Tibial artery (tissue), 4 donors: ENCODE data around the gene CDC42EP2.
A peak's percentile ranks its signal among the peaks of the same experiment; 100 is the strongest.

Experiments
- DNase-seq, 2 donors: peaks; one replicate each; pipeline ENCODE4 v3.0.0-alpha.2; 2019
- H3K27ac ChIP-seq, 2 donors: fragments of 200-600 bp; sonication (generic) in 1 of 2; 1 replicate in 1 of 2; 2 replicates in 1 of 2; pipeline ENCODE4 v1.5.1; 2018 to 2019; ENCODE audit warnings: mild to moderate bottlenecking in 1 of 2
- H3K27me3 ChIP-seq, 2 donors: fragments of 200-600 bp; sonication (generic) in 1 of 2; one replicate each; pipeline versions ENCODE4 v1.5.1 to v1.6.0; 2016 to 2019
- H3K36me3 ChIP-seq, 3 donors: fragments of 200-600 bp; sonication (generic) in 2 of 3; one replicate each; pipeline ENCODE4 v1.5.1; 2016 to 2019; ENCODE audit warnings: mild to moderate bottlenecking in 2 of 3
- H3K4me1 ChIP-seq, 4 donors: fragments of 200-600 bp; sonication (generic) in 2 of 4; 1 replicate in 3 of 4; 2 replicates in 1 of 4; pipeline ENCODE4 v1.5.1; 2016 to 2019
- H3K4me3 ChIP-seq, 2 donors: fragments of 200-600 bp; sonication (generic) in 1 of 2; 1 replicate in 1 of 2; 2 replicates in 1 of 2; pipeline ENCODE4 v1.5.1; 2018 to 2019; ENCODE audit warnings: mild to moderate bottlenecking in 2 of 2
- H3K9me3 ChIP-seq, 3 donors: fragments of 200-600 bp; sonication (generic) in 1 of 3; one replicate each; pipeline ENCODE4 v1.5.1; 2016 to 2019
- intact Hi-C: fragments of 100-400 bp; cut with DNase I; formaldehyde crosslinking; loops from one replicate; pipeline ENCODE4 v1.15.0; 2023; ENCODE audit warnings: low total_unique reads
- TF ChIP-seq, protein P1 (sequence below), 2 experiments: fragments of 200-600 bp in 1 of 2; fragments of 450-650 bp in 1 of 2; IDR thresholded peaks; one replicate each; pipeline ENCODE4 v1.5.1; 2017 to 2019; ENCODE audit warnings: antibody characterized with exemption in 2 of 2, mild to moderate bottlenecking in 1 of 2, moderate library complexity in 1 of 2

CDC42EP2 gene

DNA sequence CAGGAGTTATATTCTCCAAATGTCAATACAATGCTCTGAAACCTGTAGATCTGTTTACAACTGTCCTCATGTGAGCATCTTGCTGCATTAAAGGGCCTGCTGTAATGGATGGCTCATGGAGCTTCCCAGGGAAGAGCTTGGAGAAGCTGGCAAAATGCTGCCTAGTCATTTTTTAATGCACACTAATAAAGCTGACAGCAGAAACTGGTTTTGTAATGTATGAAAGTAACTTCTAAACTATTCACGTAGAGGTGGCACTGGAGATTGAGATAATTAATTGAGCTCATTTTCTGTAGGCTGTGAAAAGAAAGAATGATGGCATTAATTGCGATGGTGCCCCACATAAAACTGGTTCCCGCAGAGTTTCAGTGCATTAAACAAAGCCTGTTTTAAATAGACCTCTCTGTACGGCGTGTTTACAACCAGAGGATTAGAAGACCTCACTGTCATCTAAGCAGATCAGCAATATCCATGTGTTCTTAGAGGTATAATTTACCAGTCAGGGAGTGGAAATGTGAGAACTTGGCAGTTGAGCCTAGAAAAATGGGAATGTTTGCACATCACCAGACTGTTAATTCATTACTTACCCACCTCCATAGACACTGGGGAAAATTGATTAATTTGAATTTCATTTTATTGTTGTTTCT lies 36.9 kb upstream of the CDC42EP2 start:
- Histone ChIP-seq H3K27me3 (no peaks in the 10 kb centered on the region), H3K27ac (no peak overlapping the region), H3K4me3 (no peak overlapping the region), H3K4me1 (peaks cover 0 to 13% (median 2%) of the 10 kb centered on the region in 4 donors), H3K36me3 (peaks cover 7 to 42% (median 24%) of the 10 kb centered on the region in 3 donors), H3K9me3 (no peaks in the 10 kb centered on the region)
- no peak for DNase-seq
- intact Hi-C loops, result no loop called here
- TF ChIP-seq, protein P1, sequence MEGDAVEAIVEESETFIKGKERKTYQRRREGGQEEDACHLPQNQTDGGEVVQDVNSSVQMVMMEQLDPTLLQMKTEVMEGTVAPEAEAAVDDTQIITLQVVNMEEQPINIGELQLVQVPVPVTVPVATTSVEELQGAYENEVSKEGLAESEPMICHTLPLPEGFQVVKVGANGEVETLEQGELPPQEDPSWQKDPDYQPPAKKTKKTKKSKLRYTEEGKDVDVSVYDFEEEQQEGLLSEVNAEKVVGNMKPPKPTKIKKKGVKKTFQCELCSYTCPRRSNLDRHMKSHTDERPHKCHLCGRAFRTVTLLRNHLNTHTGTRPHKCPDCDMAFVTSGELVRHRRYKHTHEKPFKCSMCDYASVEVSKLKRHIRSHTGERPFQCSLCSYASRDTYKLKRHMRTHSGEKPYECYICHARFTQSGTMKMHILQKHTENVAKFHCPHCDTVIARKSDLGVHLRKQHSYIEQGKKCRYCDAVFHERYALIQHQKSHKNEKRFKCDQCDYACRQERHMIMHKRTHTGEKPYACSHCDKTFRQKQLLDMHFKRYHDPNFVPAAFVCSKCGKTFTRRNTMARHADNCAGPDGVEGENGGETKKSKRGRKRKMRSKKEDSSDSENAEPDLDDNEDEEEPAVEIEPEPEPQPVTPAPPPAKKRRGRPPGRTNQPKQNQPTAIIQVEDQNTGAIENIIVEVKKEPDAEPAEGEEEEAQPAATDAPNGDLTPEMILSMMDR (IDR thresholded peaks at IDR 0.05), result no peak

DNA sequence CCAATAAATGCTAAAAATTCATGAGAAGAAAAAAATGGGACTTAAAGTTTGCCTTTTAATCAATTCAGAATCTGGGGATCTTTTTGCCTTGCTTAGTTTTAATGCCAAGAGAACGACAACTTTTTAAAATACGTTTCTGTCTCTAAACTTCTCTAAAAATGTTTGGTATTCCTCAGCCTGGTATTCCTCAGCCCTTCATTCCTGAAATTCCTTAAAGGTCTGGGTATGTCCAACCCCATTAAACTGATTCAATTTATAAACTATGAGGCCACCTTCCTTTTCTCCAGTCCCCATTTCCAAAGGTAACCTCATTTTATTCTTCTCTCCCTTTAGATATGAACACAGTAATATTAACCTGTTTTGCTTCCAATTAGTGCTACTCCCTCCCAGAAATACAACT lies 36.3 kb upstream of the CDC42EP2 start:
- Histone ChIP-seq H3K36me3 (peaks cover 9 to 44% (median 24%) of the 10 kb centered on the region in 3 donors), H3K4me3 (no peak overlapping the region), H3K27me3 (no peaks in the 10 kb centered on the region), H3K9me3 (no peaks in the 10 kb centered on the region), H3K27ac (no peak overlapping the region), H3K4me1 (peaks cover 0 to 13% (median 2%) of the 10 kb centered on the region in 4 donors)
- DNase-seq, result no peak
- TF ChIP-seq, protein P1 (IDR thresholded peaks at IDR 0.05), result no peak
- intact Hi-C loops, result no loop called here

DNA sequence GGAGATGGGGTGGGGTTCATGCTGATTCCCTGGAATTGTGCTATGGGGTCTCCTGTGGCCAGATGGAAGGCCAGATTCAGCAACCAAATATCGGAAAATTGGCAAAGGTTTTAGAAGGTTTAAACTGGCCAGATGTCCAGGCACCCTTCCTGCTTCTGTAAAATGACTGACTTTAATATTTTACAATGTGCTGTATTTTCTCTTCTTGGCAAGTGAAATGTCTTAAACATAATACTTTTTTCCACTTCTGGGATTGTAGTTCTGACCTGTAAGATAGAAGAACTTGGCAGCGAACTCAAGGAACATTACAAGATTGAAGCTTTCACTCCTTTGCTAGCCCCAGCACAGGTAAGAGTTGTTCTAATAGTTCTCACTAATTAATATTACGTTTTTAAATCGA lies 35.4 kb upstream of the CDC42EP2 start:
- no peaks in the 10 kb centered on the region for H3K27me3 ChIP-seq
- no peak for DNase-seq
- H3K36me3 ChIP-seq, result peaks cover 9 to 47% (median 24%) of the 10 kb centered on the region in 3 donors
- H3K4me1 ChIP-seq, result peaks cover 0 to 13% (median 2%) of the 10 kb centered on the region in 4 donors
- H3K9me3 ChIP-seq, result no peaks in the 10 kb centered on the region
- no peak overlapping the region for H3K27ac ChIP-seq
- H3K4me3 ChIP-seq, result no peak overlapping the region
- intact Hi-C loops, result no loop called here
- TF ChIP-seq, protein P1 (IDR thresholded peaks at IDR 0.05), result no peak

DNA sequence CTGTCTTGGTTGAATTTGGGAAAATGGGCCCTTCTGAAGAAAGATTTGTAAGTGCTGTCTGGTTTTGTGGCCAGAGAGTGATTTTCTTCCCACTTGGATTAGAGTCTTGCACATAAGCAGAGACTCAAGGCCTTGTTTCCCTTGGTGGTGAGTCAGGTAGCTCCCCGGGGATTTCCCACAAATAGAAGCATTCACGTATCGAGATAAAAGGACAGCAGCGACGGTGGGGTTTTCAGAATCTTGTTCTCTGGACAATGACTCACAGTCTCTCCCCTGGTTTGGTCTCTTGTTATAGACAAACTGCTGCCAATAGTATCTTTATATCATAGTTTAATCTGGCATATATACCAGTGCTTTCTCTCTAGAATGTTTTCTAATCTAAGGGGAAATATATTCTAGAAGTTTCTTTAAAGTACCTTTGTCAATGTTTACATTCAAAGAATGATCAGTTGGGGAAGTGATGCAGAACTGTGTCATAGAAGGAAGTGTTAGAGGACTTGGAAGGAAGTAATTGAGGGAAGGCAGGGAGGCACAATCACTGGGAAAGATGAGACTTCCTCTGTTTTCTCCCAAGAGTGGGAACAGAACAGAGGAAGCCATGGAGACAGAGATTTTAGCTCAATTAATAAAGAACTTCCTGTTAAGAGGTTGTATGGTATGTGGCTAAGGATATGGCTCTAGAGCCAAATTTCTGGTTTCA lies 34.8 kb upstream of the CDC42EP2 start:
- TF ChIP-seq, protein P1 (IDR thresholded peaks at IDR 0.05), result no peak
- peaks cover 9 to 52% (median 24%) of the 10 kb centered on the region in 3 donors for H3K36me3 ChIP-seq
- H3K4me3 ChIP-seq, result no peak overlapping the region
- intact Hi-C loops, result no loop called here
- H3K9me3 ChIP-seq, result no peaks in the 10 kb centered on the region
- no peak for DNase-seq
- H3K27me3 ChIP-seq, result no peaks in the 10 kb centered on the region
- no peak overlapping the region for H3K27ac ChIP-seq
- peaks cover 0 to 7% (median under 1%) of the 10 kb centered on the region in 4 donors for H3K4me1 ChIP-seq

DNA sequence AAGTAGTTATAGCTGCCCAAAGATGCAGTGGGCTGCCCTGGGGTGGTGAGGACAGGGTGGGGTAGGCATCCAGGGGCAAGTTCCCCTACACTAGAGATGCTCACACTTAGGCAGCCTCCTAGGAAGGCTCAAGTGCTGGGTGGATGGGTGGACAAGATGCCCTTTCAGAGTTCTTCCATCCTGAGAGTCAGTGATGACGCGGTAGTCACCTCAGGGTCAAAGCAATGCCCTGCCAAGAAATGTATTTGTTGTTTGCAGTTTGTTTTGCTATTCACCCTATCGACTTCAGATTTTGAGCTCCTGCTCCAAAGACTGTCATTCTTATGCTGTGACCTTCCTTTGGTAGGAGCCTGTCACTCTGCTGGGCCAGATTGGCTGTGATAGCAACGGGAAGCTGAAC lies 34.0 kb upstream of the CDC42EP2 start:
- Histone ChIP-seq H3K4me3 (no peak overlapping the region), H3K9me3 (no peaks in the 10 kb centered on the region), H3K27ac (no peak overlapping the region), H3K36me3 (peaks cover 9 to 60% (median 24%) of the 10 kb centered on the region in 3 donors), H3K27me3 (no peaks in the 10 kb centered on the region), H3K4me1 (peaks cover 0 to 7% (median 0%) of the 10 kb centered on the region in 4 donors)
- TF ChIP-seq, protein P1 (IDR thresholded peaks at IDR 0.05), result no peak
- intact Hi-C loops, result no loop called here
- peak in 1 of 2 donors; percentile 7 for DNase-seq
